ENCODE measurements around the gene OR2A7.
"Not testable (repeated sequence)": the region's sequence is repeated elsewhere in the genome, so short reads cannot be mapped to it uniquely, and the experiment has no call there.

OR2A7 gene

DNA sequence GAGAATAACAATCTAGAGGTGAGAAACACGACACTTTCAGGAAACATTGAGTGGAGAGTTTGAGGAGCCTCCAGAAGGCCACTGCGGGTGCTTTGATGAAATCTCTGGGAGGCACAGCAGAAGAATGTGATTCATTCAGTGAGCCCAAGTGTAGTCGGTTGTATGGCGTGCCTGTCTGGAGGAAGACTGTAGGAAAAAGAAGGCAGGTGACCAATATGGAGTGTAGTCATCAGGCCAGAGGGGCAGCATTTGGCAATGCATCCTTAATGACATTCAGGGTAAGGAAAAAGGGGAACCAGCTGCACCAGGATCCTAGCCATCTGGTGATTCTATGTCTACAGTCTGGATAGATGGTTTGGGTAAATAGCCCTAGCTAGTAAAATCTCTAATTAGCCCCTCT lies 12.3 kb downstream of the OR2A7 start:
- DNase-seq = not testable (repeated sequence)

- not testable (repeated sequence) for DNase-seq
Measured at GRCh38 chr7:144247674-144248330, 16.8 kb downstream of the OR2A7 start.

DNA sequence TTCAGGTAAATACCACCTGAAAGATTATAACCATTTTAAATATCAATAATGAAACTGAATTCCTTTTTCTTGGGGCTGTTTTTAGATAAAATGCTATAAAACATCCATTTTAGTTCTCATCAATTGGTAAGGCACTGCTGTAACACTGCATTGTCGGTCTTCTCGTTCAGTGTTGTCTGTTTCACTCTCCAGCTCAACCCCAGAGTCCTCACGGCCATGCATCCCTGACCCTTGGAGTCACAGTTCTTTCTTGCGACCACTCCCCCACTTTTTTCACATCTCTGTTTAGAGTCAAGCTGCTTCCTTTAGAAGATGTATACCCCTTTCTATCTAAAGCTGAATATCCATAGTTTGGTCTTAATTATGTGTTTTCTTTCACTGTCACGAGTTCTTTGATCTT lies 17.6 kb downstream of the OR2A7 start:
- DNase-seq = not testable (repeated sequence)

DNA sequence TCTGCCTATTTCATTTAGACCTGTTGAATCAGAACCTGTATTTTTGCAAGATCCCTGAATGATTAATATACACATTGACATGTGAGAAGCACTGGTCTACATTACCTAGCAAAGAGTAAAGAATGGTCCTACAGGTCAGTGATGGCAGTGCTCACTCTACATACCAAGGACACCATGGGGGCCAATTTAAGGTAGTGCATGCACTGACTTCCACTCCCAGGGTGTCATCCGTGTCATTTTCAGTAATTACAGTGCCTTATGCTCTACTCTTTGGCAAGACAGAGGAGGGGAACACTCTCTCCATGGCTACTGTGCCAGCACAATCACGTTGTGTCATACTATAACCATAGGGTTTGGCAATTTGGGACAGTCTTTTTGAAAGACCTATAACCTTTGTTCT lies 19.2 kb downstream of the OR2A7 start:
- not testable (repeated sequence) for DNase-seq

GRCh38 chr7:144239365-144239764 lies 25.2 kb downstream of the OR2A7 start, which contains the start of gene OR2A42:
OR2A42 (minus strand) TSS chr7:144239605; CDS start chr7:144232843, 6,762 bp downstream.
- DNase-seq = not testable (repeated sequence)

GRCh38 chr7:144238530-144239082 lies 26.0 kb downstream of the OR2A7 start:
- not testable (repeated sequence) for DNase-seq

DNA sequence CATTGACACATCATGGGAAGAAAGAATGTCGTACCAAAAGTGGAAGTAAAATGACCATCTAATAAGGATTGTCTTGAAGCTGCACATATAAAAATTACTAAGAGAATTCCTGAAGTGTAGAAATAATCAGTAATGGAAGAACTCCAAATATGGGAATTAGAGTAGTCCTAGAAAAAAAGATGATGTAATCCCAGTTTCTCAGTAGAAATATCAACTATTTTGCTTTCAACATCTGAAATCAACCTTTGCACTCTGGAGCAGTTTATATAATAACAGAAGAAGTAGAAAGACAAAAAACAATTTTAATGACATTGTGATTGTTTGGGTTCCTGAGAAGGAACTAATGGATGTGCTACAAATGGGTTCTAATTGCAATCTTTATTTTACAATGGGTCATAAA lies 31.6 kb downstream of the OR2A7 start:
- not testable (repeated sequence) for DNase-seq

DNA sequence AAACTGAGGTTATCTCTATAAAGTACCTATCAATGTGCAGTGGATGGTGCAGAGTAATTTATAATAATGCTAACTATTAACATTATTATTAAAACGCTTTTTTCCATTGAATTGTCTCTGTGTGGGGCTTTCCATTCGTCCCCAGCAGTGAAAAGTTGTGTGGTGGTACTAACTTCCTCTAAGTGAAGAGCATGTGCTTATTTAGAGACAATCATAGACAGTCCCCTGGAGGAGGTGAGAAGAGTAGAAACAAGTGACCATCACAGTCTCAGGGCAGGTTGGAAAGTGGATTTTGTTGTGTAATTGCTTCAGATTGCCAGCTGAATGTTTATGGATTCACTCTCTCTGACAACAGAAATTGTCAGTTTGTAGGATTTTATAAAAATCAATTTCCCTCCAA lies 33.6 kb downstream of the OR2A7 start:
- not testable (repeated sequence) for DNase-seq

DNA sequence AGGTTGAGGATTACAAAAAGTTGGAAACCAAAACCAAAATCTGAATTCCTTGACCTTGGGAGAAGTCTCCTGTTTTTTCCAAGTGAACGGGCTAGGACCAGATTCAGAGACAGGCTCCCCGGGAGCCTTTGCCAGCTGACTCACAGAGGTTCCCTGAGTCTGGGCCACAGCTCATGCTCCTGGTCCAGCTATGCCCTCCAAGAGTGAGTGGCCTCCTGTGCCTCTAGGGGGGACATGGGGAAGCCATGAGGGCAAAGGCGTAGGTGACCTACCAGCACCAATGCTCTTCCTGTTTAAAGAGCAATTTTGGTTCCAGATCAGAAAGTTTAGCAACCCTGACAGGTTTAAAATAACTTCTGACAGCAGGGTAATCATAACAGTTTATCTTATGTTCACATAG lies 35.8 kb downstream of the OR2A7 start:
- not testable (repeated sequence) for DNase-seq

GRCh38 chr7:144226866-144227265 lies 37.7 kb downstream of the OR2A7 start:
- DNase-seq = peak; percentile 33

GRCh38 chr7:144223675-144224074 lies 40.9 kb downstream of the OR2A7 start:
- DNase-seq = not testable (repeated sequence)

- DNase-seq = not testable (repeated sequence)
Measured at GRCh38 chr7:144220531-144220930, 44.1 kb downstream of the OR2A7 start.

- DNase-seq = not testable (repeated sequence)
Measured at GRCh38 chr7:144219149-144219548, 45.4 kb downstream of the OR2A7 start.

GRCh38 chr7:144218581-144218980 lies 46.0 kb downstream of the OR2A7 start:
- not testable (repeated sequence) for DNase-seq

GRCh38 chr7:144217200-144217599 lies 47.4 kb downstream of the OR2A7 start:
- not testable (repeated sequence) for DNase-seq
